Spleen (tissue), 11 donors: ENCODE results near the gene DIRAS1. TPM values are rescaled to one million over a fixed set of nuclear protein-coding genes. Genes with fewer than 3 reads are reported as not detected.
A peak's percentile ranks its signal among the peaks of the same experiment; 100 is the strongest.

Experiments
- DNase-seq: peaks from one replicate; pipeline ENCODE4 v3.0.0-alpha.2; 2020
- H3K27ac ChIP-seq, 8 donors: fragments of 200-600 bp; sonication (generic) in 7 of 8; 1 replicate in 4 of 8; 2 replicates in 4 of 8; pipeline versions ENCODE4 v1.5.0 to v1.8.0; 2016 to 2021; ENCODE audit warnings: inconsistent platforms in 4 of 8, mild to moderate bottlenecking in 4 of 8, moderate library complexity in 1 of 8
- H3K27me3 ChIP-seq, 7 donors: fragments of 200-600 bp; sonication (generic) in 6 of 7; replicated peaks in 1 of 7; 1 replicate in 4 of 7; 2 replicates in 3 of 7; pipeline versions ENCODE4 v1.5.0 to v1.8.0; 2016 to 2021; ENCODE audit warnings: inconsistent platforms in 3 of 7, mild to moderate bottlenecking in 1 of 7
- H3K36me3 ChIP-seq, 6 donors: fragments of 200-600 bp; sonication (generic) in 5 of 6; 1 replicate in 4 of 6; 2 replicates in 2 of 6; pipeline versions ENCODE4 v1.5.0 to v1.8.0; 2016 to 2021; ENCODE audit warnings: inconsistent platforms in 2 of 6
- H3K4me1 ChIP-seq, 6 donors: fragments of 200-600 bp; sonication (generic) in 5 of 6; 1 replicate in 3 of 6; 2 replicates in 3 of 6; pipeline versions ENCODE4 v1.5.0 to v1.8.0; 2016 to 2021; ENCODE audit warnings: inconsistent platforms in 3 of 6
- H3K4me3 ChIP-seq, 8 donors: fragments of 200-600 bp; sonication (generic) in 7 of 8; 1 replicate in 4 of 8; 2 replicates in 4 of 8; pipeline versions ENCODE4 v1.5.0 to v1.8.0; 2016 to 2021; ENCODE audit warnings: inconsistent platforms in 4 of 8, mild to moderate bottlenecking in 4 of 8, moderate library complexity in 2 of 8
- H3K9me3 ChIP-seq, 8 donors: fragments of 200-600 bp; sonication (generic) in 7 of 8; 1 replicate in 4 of 8; 2 replicates in 4 of 8; pipeline versions ENCODE4 v1.5.0 to v1.8.0; 2016 to 2021; ENCODE audit warnings: inconsistent platforms in 4 of 8
- CTCF ChIP-seq, 11 experiments: fragments of 200-600 bp in 7 of 11; fragments of 450-650 bp in 4 of 11; sonication (generic) in 4 of 11; IDR thresholded peaks in 8 of 11; conservative IDR thresholded peaks in 3 of 11; 1 replicate in 7 of 11; 2 replicates in 4 of 11; pipeline versions ENCODE4 v1.4.0 to v1.8.0; 2016 to 2021; ENCODE audit warnings: antibody characterized with exemption in 11 of 11, inconsistent platforms in 4 of 11, mild to moderate bottlenecking in 1 of 11
- POLR2A ChIP-seq, 3 donors: fragments of 450-650 bp; IDR thresholded peaks; one replicate each; pipeline ENCODE4 v1.5.1; 2017; ENCODE audit warnings: antibody characterized with exemption in 3 of 3, mild to moderate bottlenecking in 1 of 3
- POLR2AphosphoS5 ChIP-seq, 3 donors: sonication (generic); formaldehyde crosslinking; IDR thresholded peaks; one replicate each; pipeline ENCODE4 v1.5.1; 2017; ENCODE audit warnings: antibody characterized with exemption in 3 of 3
- WGBS, 5 donors: extraction: QIAGEN DNeasy Blood & Tissue Kit in 3 of 5; methylation state at CpG; one replicate each; pipeline versions ENCODE4 v1.1.5 to v1.1.7; 2013 to 2018; 5-methylcytosine and 5-hydroxymethylcytosine counted together
- intact Hi-C: fragments of 100-400 bp; cut with DNase I; formaldehyde crosslinking; loops from one replicate; pipeline ENCODE4 v1.15.0; 2023; ENCODE audit warnings: low total_unique reads
- polyA plus RNA-seq, 3 donors: library from polyadenylated mRNA; stranded (reverse); fragments of 200-250 nt; gene quantifications; one replicate each; pipeline ENCODE4 v1.2.1, GENCODE V29; 2013
- total RNA-seq, 7 donors: library from RNA; depleted of rRNA in 3 of 7; stranded (reverse); fragments of >200 nt in 3 of 7; fragmentation: NEBNext Ultra II Directional in 4 of 7; extraction: Animal tissue kit (Norgen Biotek cat#: 25700) in 4 of 7; gene quantifications; one replicate each; pipeline versions ENCODE4 v1.1.0 to v1.2.1, GENCODE V29; 2016 to 2021
- donor health status: healthy with polysubstance abuse.
- donor health status: DM: no; HTN: no; CAD: no; lungs with moderate emphysema.
- donor health status: DM: no; HTN: no; CAD: no.
- donor health status: Bipolar disorder and iron deficiency.
- donor health status: healthy.
- donor health status: DM: no; HTN: no; CAD: no.
- donor health status: DM: yes; HTN: yes; CAD: no.

DIRAS1 gene
- total and polyA plus RNA-seq, 10 donors = 1.3 to 17.1 (median 3.5) TPM

DNA sequence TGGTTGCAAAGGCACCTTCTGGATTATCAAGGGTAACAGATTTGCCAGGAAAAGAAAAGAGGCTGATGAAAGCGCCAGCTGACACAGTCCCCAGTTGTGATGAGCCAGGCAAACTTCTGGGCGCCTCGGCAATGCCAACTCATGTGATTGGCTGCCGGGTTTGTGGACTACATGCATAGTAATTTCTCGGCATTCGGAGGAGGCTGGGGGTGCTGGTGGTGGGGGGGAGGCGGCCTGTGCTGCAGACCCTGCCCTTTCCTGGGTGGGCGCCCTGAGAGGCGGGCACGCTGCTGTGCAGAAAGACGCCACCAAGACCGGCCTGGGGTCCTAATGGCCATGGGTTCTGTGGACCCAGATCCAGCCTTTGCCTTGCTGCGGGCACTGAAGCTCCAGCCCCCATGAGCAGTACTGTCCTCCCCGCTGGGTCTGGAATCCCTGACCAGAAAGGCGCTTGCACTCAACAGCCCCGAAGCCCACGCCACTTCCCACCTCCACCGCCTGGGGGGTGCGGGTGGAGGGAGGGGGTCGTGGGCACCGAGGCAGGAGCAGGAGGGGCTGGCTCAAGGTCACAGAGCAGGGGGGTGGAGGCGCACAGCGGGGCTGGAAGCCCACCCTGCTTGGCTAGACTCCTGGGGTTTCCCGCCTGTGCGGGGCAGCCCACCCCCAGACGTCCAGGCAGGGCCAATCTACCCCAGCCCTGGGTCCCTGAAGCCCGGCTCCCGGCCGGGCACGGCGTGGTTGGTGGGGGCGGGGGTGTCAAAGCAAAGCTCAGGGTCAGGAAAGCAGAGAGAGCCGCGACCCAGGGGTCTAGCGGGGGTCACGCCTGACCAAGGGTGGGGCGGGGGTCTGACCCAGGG lies 1.0 kb downstream of the DIRAS1 start:
- Histone ChIP-seq H3K27me3 (peaks cover 0 to 80% (median 30%) of the 10 kb centered on the region in 7 donors), H3K4me1 (peaks cover 0 to 50% (median 26%) of the 10 kb centered on the region in 6 donors), H3K4me3 (peak overlapping the region in 6 of 8 donors; percentile 10 to 66 (median 38)), H3K36me3 (no peaks in the 10 kb centered on the region), H3K9me3 (peaks cover 0 to 11% (median 9%) of the 10 kb centered on the region in 8 donors), H3K27ac (no peak overlapping the region)
- peak; percentile 71 for DNase-seq
- WGBS, 5 donors = 4 to 10% (median 6%) methylated on average over 5 to 37 of the region's 37 CpGs
- peak in 1 of 11 experiments; percentile 6 for TF ChIP-seq CTCF (IDR thresholded peaks at IDR 0.05 in 8 of 11, conservative IDR thresholded peaks at IDR 0.05 in 3 of 11)
- TF ChIP-seq POLR2AphosphoS5 (IDR thresholded peaks at IDR 0.05) = no peak
- intact Hi-C loops = no loop called here

GRCh38 chr19:2719232-2719735 lies 1.9 kb downstream of the DIRAS1 start:
- WGBS, 5 donors = 39 to 68% (median 55%) methylated on average over 6 to 7 of the region's 7 CpGs
- TF ChIP-seq CTCF (IDR thresholded peaks at IDR 0.05 in 8 of 11, conservative IDR thresholded peaks at IDR 0.05 in 3 of 11) (no peak), POLR2A (IDR thresholded peaks at IDR 0.05) (no peak), POLR2AphosphoS5 (IDR thresholded peaks at IDR 0.05) (no peak)
- Histone ChIP-seq H3K4me1 (peaks cover 0 to 50% (median 26%) of the 10 kb centered on the region in 6 donors), H3K27ac (no peak overlapping the region), H3K36me3 (no peaks in the 10 kb centered on the region), H3K9me3 (peaks cover 0 to 18% (median 12%) of the 10 kb centered on the region in 8 donors), H3K4me3 (peak overlapping the region in 1 of 8 donors; percentile 66), H3K27me3 (peaks cover 0 to 74% (median 30%) of the 10 kb centered on the region in 7 donors)
- intact Hi-C loops = no loop called here
- no peak for DNase-seq

GRCh38 chr19:2717638-2718541 lies 3.3 kb downstream of the DIRAS1 start:
- DNase-seq = no peak

More at GRCh38 chr19:2717638-2718541, 3.3 kb downstream of the DIRAS1 start:
- 81 to 88% (median 86%) methylated on average over 43 to 52 of the region's 52 CpGs for WGBS, 5 donors
- H3K27ac ChIP-seq = no peak overlapping the region
- H3K4me3 ChIP-seq = no peak overlapping the region
- peaks cover 0 to 40% (median 26%) of the 10 kb centered on the region in 6 donors for H3K4me1 ChIP-seq
- H3K36me3 ChIP-seq = no peaks in the 10 kb centered on the region
- TF ChIP-seq CTCF (IDR thresholded peaks at IDR 0.05 in 8 of 11, conservative IDR thresholded peaks at IDR 0.05 in 3 of 11) (no peak), POLR2A (IDR thresholded peaks at IDR 0.05) (no peak), POLR2AphosphoS5 (IDR thresholded peaks at IDR 0.05) (no peak)
- H3K27me3 ChIP-seq = peaks cover 0 to 61% (median 30%) of the 10 kb centered on the region in 7 donors
- intact Hi-C loops = no loop called here
- H3K9me3 ChIP-seq = peaks cover 0 to 18% (median 12%) of the 10 kb centered on the region in 8 donors
